SIG-M5 (cell line): ENCODE data around the gene NPPB.
"Not testable (repeated sequence)": the region's sequence is repeated elsewhere in the genome, so short reads cannot be mapped to it uniquely, and the experiment has no call there.

Experiments
- DNase-seq: peaks from one replicate; lab custom pipeline; 2025; lab: John Stamatoyannopoulos, UW

NPPB gene

DNA sequence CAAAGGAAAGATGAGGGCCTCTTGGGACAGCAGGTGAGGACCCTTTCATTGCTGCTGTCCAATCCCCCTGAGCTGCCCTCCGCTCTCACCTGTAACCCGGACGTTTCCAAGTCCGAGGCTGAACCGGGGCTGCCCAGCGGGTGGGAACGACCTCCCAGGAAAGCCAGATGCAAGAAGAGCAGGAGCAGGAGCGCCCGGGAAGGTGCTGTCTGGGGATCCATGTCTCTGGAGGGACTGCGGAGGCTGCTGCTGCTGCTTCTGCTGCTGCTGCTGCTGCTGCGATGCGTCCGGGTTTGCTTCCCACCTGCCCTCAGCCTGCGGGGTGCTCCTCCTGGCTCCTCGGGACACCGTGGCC lies at the start of gene NPPB:
NPPB (minus strand) TSS at position 333 of the 355 bp plus-strand sequence; CDS start at position 221, 112 bp downstream.
- DNase-seq, result no peak

DNA sequence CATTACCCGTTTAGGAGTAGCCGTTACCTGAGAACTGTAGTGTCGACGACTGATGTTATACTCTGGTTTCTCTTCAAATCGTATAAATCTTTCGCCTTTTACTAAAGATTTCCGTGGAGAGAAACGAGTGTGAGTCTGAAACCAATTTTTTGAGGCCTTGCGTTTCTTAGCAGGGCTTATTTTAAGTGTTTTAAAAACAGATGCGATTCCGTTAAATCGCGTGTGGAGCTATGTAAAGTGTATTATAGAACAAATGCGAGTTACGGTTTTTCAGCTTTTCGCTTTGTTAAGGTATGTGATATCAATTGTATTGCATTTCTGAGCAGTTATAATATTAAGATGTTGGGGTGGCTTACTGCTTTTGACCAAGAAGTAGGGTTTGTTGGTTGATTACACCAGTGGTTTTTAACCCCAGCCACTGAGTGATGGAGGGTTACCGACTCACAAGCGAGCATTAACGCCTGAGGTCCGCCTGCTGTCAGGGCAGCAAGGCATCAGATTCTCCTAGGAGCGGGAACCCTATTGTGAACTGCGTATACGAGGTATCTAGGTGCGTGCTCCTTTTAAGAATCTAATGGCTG lies 49.4 kb upstream of the NPPB start:
- peak; percentile 91 for DNase-seq

DNA sequence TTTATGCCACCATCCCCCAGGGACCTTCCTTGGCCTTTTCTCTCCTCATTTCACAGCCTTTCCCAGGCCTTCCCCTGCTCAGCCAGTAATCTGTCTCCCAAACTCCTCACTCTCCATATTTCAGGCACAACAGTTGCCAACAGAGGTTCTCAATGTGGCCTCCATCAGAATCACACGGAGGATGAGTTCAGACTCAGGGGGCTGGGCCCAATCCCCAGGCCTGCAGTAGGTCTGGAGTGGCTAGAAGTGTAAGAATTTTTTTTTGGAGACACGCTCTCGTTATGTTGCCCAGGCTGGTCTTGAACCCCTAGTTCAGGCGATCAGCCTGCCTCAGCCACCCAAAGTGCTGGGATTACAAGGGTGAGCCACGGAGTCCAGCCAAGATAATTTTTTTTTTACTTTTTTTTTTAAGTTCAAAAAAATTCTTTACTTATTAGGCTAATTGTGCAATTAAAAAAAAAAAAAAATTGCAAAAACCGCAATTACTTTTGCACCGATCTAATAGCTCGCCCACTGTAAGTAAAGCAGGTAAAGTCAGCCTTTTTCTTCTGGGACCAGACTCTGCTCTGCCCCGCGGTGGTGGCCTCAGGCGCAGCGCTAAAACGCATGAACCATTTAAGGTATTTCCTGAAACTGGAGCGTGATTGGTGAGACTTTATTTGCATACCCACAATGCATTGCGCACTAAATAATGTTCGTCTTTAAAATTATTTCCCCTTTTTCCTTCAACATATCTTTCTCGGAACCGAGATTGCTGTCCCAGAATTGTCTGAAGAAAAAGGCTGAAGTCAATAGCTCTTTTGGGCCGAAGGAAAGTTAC lies 48.7 kb upstream of the NPPB start:
- peak; percentile 82 for DNase-seq

DNA sequence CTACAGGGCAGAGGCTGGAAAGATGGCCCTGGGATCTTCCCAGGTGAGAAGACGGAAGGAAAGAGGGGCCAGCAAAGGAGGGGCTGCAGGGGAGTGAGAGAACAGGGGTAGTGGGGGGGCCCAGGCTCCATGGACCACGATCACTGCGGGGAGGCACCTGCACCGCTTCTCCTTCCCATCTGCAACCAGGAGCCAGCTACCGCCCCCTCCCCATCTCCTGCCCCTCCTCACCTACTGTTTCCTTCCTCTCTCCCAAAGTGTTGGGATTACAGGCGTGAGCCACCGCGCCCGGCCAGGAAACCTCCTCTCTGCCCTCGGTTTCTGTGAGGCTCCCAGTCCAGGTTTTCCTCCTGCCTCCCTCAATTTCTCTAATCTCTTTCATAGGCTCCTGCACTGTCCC lies 48.1 kb upstream of the NPPB start:
- no peak for DNase-seq

DNA sequence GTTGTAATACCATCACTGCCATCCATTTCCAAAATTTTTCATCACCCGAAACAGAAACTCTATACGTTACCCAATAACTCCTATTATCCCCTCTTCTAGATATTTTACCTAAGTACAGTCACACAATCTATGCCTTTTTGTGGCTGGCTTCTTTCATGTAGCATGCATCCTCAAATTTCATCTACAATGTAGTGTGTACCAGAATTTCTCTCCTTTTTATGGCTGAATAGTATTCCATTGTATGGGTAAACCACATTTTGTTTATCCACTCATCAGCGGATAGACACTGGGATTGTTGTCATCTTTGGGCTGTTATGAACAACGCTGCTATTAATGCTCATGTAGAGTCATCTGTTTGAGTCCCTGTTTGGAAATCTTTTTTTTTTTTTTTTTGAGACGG lies 46.2 kb upstream of the NPPB start:
- DNase-seq, result no peak

DNA sequence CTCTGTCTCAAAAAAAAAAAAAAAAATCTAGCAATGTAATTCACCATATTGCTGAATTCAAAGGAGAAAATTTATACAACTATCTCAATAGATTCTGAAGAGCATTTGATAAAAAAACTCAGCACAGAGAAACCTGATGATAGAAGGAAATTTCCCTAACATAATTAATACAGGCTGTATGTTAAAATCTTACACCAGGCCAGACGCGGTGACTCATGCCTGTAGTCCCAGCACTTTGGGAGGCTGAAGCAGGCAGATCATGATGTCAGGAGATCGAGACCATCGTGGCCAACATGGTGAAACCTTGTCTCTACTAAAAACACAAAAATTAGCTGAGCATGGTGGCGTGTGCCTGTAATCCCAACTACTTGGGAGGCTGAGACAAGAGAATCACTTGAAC lies 45.4 kb upstream of the NPPB start:
- not testable (repeated sequence) for DNase-seq

DNA sequence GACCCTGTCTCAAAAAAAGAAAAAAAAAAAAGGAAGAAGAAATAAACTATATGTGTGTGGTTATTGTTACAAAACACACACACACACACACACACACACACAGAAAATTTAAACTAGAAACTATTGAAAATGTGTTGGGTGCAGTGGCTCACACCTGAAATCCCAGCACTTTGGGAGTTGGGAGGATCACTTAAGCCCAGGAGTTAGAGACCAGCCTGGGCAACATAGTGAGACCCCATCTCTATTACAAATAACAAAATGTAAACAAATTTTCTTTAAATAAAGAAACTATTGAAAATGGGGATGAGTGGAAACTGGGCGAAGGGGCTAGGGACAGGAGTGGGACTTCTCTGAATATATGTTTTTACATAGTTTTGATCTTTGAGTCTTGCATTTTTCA lies 44.5 kb upstream of the NPPB start:
- DNase-seq, result no peak

DNA sequence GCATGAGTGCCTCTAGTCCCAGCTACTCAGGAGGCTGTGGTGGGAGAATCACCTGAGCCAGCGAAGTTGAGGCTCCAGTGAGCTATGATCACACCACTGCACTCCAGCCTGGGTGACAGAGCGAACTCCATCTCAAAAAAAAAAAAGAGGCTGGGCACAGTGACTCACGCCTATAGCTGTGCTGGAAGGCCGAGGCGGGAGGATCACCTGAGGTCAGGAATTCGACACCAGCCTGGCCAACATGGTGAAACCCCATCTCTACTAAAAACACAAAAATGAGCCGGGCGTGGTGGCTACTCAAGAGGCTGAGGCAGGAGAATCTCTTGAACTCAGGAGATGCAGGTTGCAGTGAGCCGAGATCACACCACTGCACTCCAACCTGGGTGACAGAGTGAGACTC lies 42.7 kb upstream of the NPPB start:
- DNase-seq, result not testable (repeated sequence)

DNA sequence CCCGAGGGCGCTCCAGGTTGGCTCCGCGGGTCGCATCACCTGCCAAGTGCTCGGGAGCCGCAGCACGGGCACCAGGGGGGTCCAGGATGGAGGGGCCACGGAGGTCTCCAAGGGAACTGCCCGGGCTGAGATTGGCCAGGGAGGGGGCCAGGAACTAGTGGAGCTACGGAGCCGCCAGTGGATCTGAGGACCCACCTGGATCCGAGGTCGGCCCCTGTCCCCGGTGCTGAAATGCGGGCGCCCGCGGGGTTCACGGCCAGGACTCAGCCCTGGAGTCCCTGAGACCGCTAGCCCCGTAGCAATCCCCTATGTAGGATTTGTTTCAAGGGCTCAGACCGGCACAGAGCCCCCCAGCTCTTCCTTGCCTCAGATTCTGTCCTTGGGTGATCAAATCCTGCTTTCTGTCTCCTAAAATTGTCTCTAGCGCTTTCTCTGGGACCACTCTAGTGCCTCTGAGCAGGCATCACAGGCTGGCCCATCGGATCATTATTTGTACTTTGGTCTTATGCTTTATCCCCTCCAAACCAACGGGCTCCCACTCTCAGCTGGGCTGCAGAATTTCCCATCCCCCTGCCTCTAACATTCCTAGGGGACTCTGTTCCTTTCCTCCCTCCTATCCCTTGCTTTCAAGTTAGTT lies 40.2 kb upstream of the NPPB start:
- no peak for DNase-seq

DNA sequence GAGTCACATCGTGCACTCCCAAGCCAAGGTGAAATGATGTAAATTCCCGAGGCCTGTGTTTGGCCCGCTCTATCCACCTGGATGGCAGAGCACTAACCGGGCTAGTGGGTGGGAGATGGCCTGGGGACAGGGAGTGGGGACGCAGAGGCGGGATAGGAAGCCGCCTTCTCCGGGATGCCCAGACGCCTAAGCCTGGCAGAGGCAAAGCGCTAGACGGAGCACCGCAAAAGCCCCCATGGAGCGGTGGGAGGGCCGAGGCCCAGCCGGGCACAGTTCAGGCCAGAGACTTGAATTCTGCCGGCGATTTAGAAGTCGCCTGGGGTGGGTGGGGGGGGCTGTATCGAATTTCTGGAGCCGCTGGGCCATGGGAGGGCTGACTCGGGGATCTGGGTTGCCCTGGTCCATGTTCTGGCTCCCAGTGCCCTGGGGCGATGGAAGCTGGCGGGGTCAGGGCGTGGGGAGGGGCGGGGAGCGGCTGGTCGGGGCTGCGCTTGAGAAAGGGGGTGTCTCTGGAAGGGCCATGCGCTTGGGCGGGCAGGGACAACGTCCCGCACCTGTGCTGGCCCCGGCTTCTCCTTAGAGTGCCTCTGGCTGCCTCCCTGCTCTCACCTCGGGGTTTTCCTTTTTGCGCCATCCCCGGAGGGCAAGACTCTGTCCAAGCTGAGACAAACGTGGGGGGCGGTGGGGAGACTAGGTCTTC lies 39.5 kb upstream of the NPPB start:
- DNase-seq, result no peak

DNA sequence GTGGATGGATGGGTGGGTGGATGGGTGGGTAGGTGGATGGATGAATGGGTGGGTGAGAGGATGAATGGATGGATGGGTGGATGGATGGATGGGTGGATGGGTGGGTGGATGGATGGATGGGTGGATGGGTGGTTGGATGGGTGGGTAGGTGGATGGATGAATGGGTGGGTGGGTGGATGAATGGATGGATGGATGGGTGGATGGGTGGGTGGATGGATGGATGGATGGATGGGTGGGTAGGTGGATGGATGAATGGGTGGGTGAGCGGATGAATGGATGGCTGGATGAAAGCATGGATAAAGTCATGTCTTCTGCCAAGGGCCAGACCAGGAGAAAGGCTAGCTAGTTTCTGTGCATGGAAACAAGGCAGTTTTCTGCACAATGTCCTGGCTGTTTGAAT lies 35.8 kb upstream of the NPPB start:
- not testable (repeated sequence) for DNase-seq

DNA sequence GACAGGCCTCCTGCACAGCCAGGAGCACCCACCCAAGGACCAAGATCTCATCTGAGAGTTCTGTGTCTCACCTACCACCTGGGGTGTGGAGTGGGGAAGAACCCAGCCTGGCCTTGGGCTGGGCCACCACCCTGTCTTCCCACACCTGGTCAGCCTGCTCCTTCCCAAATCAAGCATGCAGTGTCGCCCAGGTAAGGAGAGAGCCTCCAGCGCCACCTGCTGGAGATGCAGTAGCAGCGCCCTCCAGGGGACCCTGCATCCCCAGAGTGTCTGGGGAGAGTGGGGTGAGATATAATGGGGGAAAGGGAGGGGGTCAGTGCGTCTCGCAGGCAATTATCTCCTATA lies 35.1 kb upstream of the NPPB start:
- no peak for DNase-seq

DNA sequence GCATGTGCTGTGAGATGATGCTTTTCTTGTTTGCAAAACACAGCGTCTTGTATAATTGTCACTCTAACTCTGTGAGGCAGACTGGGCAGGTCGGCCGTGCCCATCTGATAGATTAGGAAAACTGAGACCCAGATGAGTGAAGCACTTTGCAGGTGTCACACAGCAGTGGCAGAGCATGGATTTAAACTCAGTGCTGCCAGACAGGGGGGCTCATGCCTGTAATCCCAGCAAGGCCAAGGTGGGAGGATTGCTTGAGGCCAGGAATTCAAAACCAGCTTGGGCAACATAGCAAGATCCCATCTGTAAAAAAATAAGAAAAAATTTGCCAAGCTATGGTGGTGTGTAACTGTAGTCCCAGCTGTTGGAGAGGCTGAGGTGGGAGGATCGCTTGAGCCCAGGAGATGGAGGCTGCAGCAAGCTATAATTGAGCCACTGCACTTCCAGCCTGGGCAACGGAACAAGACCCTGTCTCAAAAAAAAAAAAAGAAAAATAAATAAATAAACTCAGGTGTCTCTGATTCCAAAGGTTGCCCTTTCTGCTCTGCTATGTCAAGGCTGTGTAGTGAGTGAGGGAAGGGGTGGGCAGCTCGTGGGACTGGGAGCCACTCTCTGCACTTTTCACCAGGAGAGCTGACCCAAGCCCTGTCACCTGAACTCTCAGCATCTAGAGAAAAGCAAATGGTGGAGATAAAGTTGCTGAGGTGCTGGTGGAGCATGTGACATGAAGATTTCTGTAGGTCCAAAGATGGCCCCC lies 32.9 kb upstream of the NPPB start:
- no peak for DNase-seq

DNA sequence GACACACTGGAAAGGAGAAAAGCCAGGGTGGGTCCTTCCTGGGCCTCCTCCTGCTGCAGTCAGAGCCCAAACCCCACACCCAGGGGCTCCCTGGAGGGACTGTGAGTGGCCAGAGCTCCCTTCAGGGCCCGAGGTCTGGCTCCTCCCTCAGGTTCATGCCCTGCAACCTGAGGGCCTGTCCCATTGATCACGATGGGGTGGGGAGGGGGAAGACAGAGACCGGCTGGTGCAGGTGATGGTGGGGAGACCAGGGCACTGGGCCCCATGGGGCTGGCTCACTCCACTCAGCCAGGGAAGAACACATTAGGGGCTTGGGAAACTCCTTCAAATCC lies 30.1 kb upstream of the NPPB start:
- no peak for DNase-seq

DNA sequence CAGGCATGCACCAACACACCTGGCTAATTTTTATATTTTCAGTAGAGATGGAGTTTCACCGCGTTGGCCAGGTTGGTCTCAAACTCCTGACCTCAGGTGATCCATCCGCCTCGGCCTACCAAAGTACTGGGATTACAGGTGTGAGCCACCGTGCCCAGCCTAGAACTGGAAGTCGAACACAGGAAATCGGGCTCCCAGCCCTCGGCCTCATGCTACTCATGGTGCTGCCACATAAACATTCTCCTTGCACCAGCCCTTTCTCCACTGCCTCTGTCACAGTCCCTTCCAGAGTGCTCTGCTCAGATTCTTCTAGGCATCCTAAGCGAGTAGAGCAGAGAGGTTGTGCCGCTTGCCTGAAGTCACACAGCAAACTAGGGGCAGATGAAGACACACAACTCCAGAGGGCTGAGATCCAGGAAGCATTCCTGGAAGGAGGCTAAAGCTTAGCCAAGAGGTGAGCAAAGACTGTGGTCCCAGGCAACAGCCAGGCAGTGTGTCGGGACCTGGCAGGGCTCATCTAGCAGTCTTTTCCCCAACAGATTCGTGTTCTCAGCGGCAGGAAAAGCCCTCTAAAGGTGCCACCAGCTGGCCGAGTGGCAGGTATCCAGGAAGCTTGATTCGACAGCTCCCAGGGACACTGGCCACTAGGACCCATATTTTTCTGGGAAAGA lies 29.6 kb upstream of the NPPB start:
- DNase-seq, result no peak

DNA sequence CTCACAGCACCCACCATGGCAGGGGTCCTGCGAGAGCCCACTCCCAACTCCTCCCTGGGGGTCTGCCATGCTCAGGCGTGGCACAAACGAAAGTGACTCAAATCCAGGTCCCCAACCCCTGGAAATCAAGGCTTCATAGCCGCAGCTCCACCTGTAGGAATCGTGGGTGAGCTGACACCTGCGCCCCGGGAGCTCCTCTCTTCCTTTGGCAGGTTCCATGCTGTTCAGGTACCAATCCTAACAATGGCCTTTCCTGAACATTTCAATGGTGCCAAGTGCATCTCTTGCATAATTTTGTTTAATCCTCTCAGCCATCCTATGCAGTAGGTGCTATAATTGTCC lies 28.9 kb upstream of the NPPB start:
- DNase-seq, result no peak

DNA sequence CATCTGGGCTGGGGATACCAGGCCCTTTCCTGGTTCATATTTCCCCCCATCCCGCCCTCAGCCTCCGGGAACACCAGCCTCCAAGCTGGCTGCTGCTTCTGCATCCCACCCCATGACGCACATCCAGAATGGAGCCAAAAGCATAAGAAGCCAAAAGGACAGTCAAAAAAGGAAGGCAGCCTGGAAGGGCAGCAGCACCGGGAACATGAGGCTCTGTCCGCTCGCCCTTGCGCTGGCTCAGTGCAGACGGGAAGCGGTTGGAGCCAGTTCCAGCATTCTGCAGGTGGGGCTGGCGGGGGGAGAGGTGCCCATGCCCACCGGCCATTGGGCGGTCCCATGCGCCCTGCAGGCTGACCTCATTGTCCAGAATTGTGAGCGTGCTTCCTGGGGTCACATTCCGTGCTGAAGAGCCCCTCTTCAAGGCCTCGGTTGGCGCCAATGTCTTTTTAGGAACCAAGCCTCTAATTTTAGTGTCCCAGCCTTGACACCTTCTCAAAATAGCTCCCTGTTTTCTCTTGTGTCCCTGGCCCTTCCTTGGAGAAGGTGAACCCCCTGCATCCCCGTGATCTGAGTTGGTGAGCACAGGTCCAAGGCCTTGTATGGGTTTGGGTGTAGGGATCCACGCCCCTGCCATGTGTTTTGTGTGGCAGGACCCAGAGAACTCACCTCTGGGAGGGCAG lies 28.4 kb upstream of the NPPB start:
- DNase-seq, result no peak

DNA sequence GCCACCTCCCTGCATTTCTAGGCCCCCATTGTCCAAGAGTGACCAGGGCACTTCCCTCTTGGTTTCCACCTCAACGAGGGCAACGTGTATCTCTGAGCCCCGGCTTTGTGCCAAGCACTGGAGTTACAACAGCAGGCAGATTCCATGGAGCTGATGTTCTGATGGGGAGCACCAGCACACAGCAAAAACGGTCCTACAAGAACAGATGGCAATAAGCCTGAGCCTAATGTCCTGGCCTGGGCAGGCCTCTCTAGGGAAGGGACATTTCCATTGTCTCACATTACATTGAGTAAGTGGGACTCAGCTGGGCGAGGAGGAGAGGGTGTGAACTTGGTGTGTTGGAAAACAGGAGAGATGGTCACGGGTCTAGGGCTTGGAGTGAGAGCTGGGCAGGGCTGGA lies 27.2 kb upstream of the NPPB start:
- DNase-seq, result no peak

DNA sequence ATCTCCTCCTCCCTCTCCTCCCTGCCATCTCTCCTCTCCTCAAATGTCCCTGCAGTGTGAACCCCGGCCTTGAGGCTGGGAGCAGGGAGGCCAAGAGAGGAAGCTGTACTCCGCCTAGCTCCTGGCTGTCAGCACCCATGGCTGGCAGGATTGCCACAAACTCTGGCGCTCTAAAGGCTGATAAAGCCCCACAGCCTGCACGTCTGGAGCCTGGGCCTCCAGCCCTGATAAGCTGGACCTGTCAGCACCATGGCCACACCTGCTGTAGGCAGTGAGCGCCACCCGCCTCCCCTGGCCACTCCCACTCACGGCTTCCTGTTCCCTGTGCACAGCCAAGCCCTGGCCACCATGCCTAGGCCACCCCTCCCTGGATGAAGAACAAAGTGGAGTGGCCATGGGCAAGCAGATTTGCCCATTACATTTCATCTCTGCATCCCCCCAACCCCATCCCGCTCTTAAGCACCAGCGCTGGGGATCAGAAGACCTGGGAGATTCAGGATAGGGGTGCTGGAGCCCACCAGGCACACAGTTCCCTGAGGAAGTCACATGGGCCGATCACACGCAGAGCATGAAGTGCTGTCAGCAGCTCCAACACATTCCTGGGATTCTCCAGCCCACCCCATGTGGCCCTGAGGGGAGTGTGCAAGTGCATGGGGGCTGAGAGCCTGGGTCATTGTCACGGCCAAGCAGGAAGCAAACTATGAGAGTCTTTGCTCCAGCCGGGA lies 24.2 kb upstream of the NPPB start:
- no peak for DNase-seq

DNA sequence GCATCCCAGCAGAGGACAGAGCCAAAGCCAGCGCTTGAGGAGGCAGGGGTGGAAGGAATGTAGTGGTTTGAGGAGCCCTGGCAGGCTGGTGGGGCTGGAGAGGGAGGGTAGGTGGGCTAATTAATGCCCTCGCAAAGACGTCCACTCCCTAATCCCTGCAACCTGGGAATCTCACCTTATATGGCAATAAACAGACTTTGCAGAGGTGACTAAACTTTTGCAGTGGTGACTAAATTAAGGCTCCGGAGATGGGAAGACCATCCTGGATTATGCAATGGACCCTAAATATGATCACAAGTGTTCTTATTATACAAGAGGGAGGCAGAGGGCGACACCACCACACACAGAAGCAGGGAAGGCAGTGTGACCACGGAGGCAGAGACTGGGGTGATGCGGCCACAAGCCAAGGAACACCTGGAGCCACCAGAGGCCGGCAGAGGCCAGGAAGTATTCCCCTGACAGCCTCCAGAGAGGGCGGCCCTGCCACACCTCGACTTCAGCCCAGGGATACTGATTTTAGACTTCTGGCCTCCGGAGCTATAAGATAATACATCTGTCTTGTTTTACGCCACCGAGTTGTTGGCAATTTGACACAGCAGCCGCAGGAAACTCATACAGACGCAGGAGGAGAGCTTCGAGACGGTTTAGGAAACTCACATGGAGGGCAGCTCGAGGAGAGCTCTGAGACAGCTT lies 23.1 kb upstream of the NPPB start:
- DNase-seq, result no peak
